ENCODE results near the gene ITGA1.

ITGA1 gene

DNA sequence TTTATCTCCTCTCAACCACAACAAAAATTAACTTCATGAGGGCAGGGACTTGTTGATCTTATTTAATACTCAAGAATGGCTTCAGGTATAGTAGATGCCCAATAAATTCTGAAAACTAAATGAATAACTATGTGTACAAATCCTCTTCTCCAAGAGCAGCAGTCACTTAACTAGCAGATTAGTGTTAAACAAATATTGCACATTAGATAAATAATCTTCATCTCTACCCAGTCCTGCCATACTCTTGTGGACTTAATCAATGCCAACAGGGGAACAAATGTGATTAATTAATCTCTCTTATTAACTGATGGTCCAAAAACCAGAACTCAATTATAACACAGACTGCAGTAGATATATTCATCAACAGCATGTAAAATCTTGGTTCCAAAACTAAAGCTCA lies 15.0 kb upstream of the ITGA1 start:
- DNase-seq: no peak

DNA sequence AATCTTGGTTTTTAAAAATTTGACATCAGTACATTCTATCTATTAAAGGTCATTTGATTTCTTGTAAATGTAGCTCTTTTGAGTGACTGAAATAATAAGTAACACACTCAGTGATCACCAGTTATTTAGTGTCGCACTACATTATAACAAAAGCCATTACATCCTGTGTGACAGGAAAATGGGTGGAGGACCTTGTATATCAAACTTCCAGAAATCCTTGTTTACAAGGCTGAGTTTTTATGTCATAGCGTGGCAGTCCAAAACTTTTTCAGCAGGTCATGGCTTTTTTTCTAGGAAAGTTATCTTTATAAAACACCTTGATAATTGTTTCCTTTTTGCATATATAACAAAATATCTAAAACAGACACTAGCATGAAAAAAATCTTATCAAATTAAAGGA lies 14.4 kb upstream of the ITGA1 start:
- DNase-seq: no peak

DNA sequence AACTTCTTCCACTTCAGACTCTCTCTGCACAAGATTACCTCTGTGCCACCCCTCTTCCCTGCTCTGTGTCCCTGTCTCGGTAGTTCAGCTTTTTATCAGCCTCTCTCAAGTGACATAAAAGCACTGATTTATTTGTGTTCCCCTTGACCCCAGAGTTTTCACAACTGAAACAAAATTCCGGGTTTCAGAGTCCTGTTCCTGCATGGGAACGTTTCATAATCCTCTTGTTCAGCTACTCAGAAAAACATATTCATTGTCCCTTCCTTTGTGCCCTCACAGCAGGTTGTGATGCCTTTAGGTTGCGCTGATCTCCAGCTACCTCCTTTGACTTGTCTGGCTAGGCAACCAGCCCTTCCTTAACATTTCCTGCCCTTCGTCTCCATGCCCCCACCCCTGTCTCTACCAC lies 13.7 kb upstream of the ITGA1 start:
- DNase-seq: no peak

DNA sequence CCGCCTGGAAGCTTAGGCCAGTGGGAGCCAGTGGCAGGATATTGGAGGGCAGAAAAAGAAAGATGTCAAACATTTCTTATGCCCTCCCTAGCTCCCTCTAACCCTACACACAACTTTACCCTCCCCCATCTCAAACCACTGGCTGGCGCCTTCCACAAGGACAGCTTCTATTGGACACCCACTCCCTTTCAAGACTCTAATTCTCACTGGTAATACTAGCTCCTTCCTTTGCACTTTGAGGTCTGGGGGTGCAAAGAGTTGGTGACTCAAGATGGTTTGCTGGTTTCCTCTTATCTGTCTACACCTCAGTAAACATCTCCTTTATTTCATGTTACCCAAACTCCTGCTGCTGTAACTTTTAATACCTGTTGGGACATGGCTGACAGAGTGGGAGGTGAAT lies 11.6 kb upstream of the ITGA1 start:
- DNase-seq: peak; percentile 11

DNA sequence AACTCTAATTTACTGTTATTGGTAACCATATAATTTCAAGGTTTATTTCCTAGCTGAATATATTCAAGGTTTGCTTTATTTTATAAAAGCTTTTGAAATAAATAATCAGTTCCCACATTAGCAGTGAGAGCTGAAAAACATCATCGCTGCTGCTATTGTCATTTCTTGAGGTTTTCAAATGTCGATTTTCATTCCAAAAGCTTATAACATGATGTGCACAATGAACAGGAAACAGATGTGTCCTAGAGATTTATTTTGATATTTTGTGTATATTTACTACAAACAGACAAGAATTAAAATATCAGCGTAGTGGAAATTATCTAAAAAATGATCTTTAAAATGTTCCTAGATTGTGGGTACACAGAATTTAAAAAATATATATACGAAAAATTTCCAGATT lies 10.5 kb upstream of the ITGA1 start:
- DNase-seq: no peak

DNA sequence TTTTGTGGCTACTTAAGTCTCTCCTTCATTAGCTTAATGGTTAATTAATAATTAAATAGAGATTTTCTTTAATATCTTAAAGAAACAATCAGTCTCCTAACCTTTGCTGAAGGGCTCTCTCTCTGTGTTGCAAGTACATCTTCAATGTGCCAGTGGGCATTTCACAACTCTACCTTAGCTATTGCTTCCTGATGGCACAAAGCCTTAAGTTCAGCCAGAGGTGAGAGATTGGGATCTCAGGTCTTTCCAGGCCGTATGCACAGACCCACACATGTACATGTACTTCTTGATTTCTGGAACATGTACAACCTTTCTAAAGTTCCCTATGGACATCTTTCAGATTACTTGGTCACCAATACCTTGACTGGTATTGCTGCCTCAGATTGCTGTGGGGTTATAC lies 8.9 kb upstream of the ITGA1 start:
- DNase-seq: no peak

DNA sequence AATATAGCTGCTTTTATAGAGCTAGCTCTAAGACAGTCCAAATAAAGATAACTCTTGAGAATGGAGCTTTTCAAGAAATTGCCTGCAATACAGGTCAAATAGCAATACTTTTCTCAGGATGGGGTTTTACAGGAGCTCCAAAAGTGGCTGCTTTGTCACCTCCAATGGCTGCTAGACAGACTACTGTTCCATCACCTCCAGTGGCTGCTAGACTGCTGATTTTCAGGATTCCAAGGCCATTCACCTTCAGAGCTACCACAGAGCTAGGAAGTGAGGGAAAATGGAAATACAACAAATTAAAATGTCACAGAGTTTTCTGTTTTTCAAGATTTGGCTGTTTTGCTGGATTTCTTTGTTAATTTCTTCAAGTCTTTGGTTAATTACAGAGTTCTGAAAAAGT lies 8.5 kb upstream of the ITGA1 start:
- DNase-seq: no peak

DNA sequence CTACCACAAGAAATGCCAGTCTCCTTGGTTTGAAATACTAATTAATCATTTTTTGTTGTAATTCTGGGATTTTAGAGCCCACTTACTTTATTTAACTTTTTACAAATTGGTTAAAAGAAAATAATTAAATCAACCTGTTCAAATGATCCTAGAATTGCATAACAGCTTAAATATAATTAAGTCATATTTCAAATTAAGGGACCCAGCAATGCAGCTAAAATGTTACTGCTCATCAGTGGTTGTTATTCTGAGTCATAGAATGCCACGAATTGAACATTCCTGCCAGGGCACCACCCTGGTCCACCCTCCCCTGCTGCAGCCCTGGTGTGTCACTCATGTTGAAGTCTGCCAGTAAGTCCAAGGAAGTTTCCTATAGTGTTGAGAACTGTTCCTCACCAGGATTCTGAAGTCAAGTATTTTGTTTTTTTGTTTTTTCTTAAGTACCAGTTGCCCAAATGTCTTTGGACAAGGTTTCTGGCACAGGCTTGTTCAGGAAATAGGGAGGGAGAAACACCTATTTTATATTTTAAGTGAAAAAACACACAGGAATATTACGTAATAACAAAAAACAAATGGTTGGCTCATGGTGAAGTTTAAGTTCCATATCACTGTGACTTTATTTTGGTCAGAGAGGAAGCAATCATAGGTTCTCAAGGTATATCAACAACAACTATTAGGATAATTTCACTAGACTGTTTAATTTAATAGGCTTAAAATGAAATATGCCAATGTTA lies 4.3 kb upstream of the ITGA1 start:
- DNase-seq: no peak

DNA sequence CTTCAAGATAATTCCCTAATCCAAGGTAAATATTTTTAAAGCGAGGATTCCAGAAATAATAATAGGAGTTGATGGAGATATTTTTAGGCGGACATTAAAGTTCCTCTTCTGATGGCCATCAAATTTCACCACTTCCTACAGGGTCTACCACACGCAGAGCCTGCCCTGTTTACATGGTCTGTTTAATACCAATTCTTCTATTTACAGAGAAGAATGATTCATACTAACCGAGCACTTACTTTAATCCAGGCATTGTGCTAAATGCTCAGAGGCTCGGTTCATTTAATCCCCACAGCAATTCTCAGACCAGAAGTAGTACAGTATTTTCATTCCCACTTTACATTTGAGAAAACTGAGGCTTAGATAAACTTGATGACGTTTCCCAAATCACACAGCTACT lies 3.0 kb upstream of the ITGA1 start:
- DNase-seq: no peak

DNA sequence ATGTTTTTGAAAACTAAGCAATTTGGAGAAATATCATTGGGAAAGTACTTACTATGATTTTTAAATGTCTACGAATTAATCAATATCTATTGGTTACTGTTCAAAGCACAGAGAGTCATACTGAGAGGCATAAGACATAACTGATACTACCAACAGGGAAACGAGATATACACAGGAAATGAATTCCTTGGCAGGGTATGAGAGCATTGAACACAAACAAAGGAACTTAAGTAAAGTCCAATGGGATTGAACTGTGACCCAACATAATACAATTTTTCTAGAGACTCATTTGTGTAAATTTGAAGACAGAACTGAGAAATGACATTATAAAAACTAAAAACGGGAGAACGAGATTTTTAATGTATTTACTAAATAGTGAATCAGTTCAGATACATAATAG lies 1.3 kb upstream of the ITGA1 start:
- DNase-seq: no peak

DNA sequence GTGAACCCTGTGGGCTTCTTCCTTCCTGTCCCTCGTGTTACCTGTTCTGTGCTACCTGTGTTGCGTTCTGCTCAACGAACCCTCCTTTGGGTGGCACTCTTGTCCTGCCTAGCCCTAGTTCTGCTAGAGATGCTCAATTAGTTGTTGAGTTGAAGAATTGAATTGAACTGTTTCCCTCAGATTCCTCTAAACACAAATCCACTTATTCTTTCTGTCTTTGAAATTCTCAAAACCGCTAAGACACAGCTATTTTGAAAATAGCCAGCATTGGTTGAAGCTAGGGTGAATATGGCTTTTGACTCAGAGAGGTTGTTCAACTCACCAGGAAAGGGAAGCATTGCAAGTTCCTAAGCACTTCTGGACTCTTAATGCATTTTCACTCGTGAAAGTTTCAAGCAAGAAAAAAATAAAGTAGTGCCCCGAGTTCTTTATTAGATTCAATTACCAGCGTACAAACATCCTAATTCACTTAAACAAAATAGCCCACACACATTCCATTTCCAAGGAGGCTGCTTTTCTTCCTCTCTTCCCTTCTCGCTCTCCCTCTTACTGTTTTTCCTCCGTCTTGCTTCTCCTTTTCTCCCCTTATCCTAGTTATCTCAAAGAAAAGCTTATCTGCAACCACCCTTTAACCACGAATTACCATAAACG lies 642 bp upstream of the ITGA1 start:
- DNase-seq: peak; percentile 32

DNA sequence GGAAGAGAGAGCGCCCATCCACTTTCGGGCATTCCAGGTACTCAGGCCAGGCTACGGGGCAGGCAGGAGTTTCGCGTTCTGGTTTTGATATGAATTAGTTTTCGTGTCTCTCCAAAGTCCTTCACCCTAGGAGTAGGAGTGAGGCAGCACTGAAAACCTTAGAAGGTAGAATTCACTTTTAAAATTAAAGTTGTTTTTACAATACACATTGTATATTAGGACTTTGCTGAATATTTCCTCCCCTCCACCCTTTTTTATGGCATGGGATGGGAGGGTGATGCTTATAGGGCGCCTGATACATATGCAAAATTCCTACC lies 747 bp downstream of the ITGA1 start:
- no peak for DNase-seq

DNA sequence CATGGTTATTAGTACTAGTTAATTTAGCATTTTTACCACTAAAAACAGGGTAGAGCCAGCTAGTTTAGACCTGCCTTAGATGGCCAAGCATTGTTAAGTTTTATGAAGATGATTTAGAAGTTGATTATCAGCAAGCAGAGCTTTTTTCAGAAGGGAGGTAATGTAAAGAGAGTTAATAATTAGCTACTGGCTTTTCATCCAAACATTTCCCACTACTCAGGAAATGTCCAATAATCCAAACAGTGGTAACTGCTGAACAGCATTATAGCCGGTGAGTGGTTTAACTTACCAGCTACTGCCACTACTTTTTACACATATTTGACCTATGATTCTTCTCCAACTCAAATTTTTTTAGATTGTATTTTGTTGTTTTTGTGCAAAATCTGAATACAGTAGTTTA lies 1.7 kb downstream of the ITGA1 start:
- DNase-seq: no peak

DNA sequence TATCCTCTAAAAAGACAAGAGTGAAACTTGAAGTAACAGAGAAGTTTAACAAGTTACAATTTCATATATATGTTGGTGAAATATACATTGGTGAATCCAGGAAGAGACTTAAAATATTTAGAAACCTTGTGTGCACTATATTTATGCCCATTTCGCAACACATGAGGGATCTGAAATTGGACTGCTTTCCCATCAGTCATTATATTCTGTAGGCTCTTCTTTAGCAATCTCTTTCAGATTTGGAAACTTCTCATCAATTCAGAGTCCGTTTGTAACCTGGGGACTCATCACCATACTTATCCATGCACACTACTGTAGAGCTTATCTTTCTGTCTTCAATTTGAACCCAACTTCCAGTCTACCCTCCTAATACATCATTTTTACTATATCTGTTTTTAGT lies 2.1 kb downstream of the ITGA1 start:
- DNase-seq: no peak

DNA sequence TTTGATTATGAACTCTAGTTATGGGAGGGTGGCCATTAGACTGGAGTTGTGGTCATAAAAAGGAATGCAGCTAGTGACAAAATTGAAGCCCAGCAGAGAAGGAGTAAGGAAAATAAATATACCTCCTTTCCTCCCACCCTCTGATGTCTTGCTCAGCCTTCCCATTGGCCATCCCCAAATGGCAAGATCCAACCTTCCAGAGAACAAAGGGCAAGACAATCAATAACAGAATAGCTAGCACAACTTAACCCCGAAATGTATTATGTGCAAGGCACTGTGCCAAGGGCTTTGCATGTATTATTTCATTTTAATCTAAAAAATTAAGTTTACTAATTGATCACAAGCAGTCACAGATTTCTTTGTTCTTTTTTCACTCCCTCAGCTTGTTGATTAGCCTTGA lies 3.6 kb downstream of the ITGA1 start:
- no peak for DNase-seq

DNA sequence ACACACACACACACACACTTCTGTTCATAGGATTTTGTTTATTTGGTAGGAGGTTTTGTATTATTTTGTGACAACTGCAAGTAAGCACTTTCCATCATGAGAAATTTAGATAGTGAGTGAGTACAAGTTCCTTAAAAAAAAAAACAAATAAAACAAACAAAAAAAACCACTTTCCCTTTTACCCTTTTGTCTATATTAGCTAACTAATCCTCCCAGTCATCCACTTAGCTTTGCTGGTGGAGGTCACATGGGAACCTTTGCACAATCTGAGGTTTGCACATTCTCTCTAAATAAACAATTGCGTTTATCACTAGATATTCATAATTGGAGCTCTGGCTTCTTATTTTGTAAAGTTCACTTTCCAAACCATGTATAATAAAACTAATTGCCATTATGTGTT lies 6.8 kb downstream of the ITGA1 start:
- no peak for DNase-seq

DNA sequence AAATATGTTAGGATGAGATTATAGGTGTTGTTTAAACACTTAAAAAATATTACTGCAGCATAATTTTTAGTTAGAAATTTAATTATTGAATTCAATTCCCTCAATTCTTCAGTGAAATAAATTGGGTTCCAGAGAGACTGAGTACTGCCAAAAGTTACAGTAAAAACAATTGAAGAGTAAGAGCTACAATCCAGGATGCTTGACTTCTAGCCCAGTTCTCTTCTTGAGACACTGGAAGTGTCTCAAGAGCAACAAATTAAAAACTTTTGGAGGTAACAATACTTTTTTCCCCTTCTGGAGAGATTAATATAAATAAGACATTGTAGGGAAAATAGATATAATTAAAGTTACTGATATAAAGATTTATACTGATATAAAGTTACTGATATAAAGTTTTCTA lies 8.3 kb downstream of the ITGA1 start:
- no peak for DNase-seq

DNA sequence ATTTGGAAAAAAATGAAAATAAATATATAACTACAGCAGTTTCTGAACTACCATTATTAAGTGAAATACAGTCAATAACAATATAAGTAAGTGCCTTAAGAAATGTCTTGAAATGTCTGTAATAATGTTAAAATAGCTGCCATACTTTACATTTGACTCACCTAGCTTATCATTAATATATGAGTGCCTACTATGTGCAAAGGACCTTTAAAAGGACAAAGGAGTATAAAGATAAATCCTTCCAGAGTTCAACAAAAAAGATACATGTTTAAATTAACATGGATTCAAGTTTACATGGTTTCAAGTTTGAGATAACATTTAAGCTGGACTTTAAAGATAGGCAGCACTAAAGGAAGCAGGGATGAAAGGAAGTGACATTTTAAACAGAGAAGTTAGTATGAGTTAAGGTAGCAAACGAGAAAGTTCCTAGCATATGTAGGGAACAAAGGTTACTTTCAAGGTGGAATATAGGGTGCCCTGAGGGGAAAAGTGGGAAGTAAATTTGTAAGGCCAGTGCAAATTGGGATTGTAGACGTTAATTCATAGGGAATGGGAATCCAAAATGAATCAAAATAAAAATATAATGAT lies 8.9 kb downstream of the ITGA1 start:
- no peak for DNase-seq

DNA sequence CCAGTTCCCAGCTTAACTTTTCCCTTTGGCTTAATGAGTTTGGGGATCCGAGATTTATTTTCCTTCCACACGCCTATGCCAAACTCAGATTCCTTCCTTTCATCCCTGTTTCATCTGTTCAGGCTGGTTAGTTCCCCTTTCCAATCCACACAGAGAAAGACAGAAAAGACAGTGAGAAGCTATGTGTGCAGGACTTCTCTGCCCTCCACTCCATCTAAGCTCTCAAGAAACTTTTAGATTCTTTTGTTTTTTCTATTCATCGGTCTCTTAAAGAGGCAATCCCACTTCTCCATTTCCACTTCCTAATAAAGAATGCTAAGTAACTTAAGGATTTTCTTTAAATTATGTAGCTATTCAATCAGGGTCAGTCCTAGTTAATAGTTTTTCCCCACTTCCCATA lies 11.2 kb downstream of the ITGA1 start:
- no peak for DNase-seq

DNA sequence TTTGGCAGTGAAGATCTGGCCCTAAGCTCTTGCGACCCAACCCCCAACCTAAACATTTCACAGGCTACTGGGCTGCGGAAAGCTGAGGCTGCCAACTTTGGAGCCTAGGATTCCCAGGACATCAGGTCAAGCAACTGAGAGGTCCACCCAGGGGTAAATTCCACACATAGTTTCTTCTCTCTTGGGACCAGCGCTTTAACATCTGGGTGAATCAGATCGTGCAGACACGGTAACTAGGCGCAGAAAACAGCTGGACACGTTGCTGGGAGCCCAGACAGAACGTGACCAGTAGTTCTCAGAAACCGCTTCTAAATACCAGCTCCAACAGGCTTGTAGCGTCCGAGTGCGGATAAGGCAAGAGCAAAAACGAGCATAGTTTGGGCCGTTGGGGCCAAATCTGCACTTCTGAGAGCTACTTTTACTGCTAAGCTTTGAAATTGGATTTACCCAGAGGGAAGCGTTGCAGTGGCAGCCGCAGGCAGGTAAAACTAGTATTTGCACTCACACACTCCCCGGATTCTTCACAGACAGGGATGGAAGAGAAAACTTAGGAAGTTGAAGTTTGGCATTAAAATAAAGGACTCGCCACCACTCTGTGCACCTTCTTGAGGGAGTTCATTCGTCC lies 11.8 kb downstream of the ITGA1 start:
- DNase-seq: no peak

DNA sequence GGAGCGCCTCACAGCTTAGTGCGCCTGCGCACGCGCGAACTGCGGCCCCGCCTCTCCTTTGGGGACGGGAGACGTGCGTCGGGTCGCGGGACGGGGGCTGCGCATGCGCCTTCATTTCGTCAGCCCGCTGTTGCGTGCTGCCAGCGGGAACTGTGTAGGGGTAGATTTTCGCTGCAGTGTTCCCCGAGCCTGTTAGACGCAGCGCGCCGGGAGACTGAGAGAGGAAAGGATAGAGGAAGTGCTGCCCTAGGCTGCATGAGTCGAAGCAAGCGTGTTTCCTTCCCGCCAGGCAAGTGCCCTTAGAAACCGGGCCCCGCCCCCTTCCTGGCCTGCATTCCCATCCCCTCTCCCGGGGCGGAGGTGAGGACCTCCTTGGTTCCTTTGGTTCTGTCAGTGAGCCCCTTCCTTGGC lies 12.3 kb downstream of the ITGA1 start:
- peak; percentile 97 for DNase-seq

DNA sequence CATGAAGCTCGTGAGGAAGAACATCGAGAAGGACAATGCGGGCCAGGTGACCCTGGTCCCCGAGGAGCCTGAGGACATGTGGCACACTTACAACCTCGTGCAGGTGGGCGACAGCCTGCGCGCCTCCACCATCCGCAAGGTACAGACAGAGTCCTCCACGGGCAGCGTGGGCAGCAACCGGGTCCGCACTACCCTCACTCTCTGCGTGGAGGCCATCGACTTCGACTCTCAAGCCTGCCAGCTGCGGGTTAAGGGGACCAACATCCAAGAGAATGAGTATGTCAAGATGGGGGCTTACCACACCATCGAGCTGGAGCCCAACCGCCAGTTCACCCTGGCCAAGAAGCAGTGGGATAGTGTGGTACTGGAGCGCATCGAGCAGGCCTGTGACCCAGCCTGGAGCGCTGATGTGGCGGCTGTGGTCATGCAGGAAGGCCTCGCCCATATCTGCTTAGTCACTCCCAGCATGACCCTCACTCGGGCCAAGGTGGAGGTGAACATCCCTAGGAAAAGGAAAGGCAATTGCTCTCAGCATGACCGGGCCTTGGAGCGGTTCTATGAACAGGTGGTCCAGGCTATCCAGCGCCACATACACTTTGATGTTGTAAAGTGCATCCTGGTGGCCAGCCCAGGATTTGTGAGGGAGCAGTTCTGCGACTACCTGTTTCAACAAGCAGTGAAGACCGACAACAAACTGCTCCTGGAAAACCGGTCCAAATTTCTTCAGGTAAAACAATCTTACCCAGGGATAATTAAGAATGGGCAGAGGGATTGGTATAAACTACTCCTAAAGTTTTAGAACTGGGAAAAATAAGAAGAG lies 12.9 kb downstream of the ITGA1 start:
- DNase-seq: peak; percentile 65

DNA sequence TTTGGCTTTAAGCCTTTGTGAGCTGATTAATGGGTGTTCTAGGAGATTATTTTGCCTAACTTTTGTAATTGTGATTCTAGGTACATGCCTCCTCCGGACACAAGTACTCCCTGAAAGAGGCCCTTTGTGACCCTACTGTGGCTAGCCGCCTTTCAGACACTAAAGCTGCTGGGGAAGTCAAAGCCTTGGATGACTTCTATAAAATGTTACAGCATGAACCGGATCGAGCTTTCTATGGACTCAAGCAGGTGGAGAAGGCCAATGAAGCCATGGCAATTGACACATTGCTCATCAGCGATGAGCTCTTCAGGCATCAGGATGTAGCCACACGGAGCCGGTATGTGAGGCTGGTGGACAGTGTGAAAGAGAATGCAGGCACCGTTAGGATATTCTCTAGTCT lies 13.6 kb downstream of the ITGA1 start:
- no peak for DNase-seq

Data from activated naive CD4-positive, alpha-beta T cell treated with Interleukin-2 at 50 U/mL for 16 hours (primary cell).